ENCODE data around the gene DYSF.

The DYSF gene

DNA sequence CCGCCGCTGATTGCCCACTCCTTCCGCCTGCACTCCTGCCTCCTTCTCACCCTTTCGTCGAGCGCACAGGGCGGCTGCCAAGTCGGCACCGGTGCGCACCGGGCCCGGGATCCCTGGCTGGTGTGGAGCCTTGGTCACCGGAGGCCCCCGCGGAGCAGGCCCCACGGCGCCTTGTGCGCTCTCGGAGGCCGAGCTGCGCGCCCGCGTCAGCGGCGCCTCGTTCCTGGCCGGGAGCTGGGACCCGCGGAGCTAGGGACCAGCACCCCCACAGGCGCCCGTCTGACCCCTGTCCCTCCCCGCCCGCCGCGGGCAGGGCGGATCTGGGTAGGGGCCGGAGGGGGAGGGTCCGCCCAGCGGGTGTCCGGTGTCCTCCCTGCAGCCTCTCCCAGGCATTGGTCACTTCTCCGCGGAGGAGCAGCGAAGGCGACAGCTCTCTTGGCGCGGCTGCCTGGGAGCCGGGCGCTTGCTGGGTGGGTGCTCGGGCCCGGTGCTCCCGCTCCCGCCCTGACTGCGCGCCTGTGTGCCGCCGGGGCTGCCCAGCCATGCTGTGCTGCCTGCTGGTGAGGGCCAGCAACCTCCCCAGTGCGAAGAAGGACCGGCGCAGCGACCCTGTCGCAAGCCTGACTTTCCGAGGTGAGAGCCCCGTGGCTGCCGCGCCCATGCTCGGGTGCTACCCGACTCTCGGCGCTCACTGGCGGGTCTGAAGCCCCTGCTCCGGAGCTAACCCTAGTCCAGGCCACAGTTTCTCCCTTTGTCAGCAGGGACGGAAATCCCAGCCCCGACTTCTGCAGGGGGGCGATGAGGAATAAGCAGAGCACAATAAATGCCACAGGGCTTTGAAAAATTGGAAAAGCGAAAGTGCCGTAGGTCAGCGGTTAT is 13.2 kb downstream of the DYSF start:
- in situ Hi-C loops (cut with HindIII; ENCODE audit: low pct_ligation_motif_present, low pct_unique_long_range_greater_than_20kb, low sequenced_read_pairs) = no loop called here
- DNase-seq = peak; percentile 55

DNA sequence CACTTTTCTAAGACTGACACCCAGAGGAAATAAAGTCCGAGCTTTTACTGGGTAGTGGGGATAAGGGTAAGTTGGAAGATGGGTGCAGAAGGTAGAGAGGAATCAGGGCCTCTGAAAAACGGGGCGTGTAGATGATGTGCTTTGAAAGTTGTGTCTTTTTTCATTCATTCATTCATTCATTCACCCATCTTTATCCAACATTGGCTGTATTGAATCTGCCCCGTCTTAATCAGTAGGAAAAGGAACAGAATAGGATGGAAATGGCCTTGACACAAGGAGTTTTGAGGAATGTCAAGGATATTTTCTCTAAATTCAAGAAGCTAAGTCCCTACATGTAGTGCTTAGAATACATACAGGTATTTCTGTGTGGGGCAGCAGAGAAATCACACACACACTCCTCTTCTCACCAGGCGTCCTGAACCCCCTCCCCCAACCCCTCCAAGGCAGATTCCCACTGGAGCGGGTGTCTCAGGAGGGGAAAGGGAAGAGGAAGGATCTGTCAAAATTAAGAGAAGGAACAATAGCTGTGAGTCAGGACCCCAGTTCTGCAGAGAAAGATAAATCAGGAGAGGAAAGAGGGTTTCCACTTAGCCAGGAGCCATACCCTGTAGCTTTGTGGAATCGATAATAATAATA is 13.9 kb downstream of the DYSF start:
- in situ Hi-C loops (cut with HindIII; ENCODE audit: low pct_ligation_motif_present, low pct_unique_long_range_greater_than_20kb, low sequenced_read_pairs) = no loop called here
- no peak for DNase-seq

DNA sequence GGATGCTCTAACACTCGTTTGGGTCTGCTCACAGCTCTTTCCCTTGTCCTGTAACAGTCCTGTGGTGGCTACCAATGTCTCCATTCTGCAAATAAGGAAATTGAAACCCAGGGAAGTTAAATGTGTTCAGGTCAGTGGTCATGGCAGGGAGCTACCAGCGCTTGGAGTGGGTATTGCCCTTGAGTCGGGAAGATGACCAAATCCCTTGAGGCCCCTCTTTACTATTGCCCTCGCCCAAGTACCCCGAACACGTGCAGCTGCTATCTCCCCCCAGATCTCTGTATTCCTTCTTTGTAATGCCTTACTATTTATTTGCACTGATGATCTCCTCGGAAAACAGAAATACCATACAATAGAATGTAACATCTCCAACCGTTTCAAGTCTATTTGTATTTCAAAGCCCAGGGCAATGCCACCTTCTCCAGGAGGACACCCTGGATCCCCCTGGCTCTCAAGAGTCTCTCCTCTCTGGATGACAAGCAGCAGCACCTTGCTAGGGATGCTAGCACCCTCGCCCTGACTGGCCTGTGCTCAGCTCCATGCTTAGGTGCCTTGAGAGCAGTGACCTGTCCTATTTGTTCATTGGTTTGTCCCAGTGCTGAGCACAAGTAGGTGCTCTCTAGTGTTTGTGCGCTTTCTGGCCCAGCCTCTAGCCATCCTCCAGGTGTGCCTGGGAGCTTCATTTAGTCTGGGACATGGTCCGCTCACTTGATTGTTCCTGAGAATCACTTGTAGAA is 15.1 kb downstream of the DYSF start:
- DNase-seq = no peak
- in situ Hi-C loops (cut with HindIII; ENCODE audit: low pct_ligation_motif_present, low pct_unique_long_range_greater_than_20kb, low sequenced_read_pairs) = no loop called here

DNA sequence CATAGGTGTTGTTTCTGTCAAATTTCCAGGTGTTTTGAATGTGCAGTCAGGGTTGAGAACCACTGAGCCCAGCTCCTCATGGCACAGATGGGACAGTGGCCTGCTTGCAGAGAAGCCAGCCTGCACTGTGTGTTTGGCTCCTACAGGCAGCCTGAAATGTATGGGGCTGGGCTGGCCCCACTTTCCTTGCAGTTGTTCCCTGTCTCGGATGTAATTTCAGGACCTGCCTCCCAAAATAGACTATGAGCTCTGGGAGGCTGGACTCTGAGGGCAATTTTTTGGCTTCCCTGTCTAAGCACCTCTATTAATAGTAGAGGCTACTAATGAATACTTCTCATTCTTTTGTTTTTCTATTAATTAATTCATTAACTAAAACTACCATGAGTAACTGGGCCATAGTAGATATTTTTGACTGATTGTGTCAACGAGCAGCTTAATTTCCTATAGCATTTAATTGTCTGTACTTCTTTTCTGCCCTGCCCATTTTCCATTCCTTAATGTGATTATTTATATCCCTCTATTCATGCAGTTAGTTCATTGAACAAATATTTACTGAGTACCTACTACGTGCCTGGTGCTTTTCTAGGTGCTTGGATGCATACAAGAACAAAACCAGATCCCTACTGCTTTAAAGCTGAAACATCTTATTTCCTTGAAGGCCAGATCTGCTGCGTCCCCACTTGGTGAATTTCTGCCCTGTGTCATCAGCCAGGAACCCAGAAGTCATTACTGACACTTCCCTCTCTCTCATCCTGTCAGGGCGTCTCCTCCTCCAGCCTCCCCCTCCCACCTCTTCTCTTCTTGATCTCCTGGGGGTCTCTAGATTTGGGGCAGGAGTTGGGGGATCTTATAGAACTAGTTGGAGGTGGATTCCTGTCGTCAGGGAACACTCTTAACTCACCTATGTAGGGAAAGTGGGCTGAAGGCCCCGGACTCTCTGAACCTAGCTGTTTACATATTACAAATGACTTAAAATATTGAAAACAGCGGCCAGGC is 16.3 kb downstream of the DYSF start:
- peak; percentile 21 for DNase-seq
- in situ Hi-C loops (cut with HindIII; ENCODE audit: low pct_ligation_motif_present, low pct_unique_long_range_greater_than_20kb, low sequenced_read_pairs) = no loop called here

DNA sequence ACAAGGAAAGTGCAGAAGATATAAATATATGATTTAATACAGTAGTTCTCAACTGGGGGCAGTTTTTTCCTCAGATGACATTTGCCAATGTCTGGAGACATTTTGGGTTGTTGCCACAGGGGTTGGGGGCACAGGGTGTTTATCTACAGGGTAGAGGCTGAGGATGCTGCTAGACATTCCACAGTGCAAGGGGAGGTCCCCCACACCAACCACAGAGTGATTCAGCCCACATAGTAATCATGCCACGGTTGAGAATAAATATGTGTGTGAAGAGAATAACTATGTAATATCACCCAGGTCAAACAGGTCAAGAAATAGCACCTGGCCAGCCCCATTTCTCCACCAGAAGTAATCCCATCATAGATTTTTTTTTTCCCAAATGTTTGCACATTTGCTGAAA is 17.9 kb downstream of the DYSF start:
- peak; percentile 89 for DNase-seq
- in situ Hi-C loops (cut with HindIII; ENCODE audit: low pct_ligation_motif_present, low pct_unique_long_range_greater_than_20kb, low sequenced_read_pairs) = no loop called here

DNA sequence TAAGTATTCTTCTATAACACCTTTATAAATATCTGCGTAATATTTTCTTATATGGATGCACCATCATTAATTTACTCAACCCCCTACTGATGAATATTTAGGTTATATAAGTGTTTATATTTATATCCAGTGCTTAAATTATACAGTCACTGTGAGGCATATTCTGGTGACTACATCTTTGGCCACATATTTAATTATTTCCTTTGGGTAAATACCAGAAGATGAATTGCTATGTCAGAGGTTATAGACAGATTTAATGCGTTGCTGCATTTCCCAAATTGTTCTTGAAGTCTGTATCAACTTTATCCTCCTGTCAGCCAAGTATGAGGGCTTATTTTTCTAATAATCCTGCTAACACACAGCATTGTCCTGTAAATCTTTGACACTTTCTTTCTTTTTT is 18.7 kb downstream of the DYSF start:
- DNase-seq = no peak
- in situ Hi-C loops (cut with HindIII; ENCODE audit: low pct_ligation_motif_present, low pct_unique_long_range_greater_than_20kb, low sequenced_read_pairs) = no loop called here

DNA sequence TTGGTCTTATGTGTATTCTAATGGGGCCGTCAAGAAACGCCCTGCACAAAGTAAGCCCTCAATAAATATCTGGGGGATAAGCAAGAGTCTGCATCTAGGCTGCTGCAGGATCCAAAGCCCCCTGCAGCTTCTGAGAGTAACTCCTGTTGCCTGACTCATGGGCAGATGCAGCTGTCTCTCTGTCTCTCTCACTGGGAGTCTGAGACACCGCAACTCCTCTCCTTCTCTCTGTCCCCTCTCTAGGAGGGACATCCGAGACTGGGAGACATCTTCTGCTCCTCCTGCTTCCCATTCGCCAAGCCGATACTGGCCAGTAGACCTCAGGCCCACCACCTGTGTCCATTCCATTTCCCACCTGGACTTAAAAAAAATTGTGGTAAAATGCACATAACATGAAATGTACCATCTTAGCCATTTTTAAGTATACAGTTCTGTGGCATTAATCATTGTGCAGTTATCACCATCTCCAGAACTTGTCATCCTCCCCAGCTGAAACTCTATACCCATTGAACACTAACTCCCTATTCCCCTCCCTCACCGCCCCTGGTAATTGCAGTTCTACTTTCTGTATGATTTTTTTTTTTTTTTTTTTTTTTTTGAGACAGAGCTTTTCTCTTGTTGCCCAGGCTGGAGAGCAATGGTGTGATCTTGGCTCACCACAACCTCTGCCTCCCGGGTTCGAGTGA is 20.1 kb downstream of the DYSF start:
- DNase-seq = no peak
- in situ Hi-C loops (cut with HindIII; ENCODE audit: low pct_ligation_motif_present, low pct_unique_long_range_greater_than_20kb, low sequenced_read_pairs) = no loop called here

DNA sequence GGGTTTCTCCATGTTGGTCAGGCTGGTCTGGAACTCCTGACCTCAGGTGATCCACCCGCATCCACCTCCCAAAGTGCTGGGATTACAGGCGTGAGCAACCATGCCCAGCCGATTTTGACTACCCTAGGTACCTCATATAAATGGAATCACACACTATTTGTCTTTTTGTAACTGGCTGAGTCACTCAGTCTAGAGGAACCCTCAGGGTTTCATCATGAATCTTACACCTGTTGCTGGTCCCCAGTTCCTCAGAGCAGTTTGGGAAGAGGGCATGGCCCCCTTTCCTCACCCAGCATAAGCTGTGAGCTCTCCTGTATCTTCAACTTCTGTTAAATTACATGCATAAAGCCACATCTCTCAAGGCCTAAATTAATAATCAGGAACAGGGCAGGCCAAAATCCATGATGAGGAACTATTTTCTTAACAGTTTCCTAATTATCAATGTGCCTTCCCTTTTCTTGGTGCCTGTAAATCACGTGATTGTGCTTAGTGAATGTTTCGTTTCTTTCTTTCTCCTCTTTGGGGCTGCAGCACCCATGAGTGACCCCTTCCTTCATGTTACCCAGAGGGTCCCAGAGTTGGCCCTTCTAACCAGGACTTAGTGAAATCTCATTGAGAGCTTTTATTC is 20.9 kb downstream of the DYSF start:
- in situ Hi-C loops (cut with HindIII; ENCODE audit: low pct_ligation_motif_present, low pct_unique_long_range_greater_than_20kb, low sequenced_read_pairs) = no loop called here
- no peak for DNase-seq

DNA sequence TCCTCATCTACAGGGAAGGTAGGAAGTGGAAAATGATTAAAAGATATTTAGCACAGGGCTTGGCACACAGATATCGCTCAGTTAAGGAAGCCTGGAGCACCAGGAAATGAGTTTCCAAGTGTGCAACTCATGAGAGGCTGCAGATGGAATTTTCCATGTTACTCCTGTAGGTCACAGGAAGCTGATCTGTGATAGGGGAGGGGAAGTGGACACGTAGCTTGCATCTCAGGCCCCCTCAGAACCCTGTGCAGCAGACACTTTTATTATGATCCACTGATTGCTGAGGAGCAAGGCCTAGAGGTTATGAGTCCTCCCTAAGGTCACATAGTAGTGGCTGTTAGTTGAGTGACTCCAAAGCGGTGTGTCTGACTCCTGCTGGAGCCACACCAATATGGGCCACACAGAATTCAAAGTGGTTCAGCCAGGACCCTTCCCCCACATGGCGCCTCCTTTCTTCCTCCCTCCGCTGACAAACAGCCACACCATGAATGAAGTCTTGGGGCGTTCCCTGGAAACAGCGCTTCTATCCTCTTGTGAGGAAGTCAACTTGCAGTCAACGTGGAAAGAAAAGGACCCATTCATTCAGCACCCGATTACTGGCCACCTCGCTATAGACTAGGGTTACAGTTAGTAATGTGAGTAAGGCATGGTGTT is 21.5 kb downstream of the DYSF start:
- DNase-seq = no peak
- in situ Hi-C loops (cut with HindIII; ENCODE audit: low pct_ligation_motif_present, low pct_unique_long_range_greater_than_20kb, low sequenced_read_pairs) = no loop called here

DNA sequence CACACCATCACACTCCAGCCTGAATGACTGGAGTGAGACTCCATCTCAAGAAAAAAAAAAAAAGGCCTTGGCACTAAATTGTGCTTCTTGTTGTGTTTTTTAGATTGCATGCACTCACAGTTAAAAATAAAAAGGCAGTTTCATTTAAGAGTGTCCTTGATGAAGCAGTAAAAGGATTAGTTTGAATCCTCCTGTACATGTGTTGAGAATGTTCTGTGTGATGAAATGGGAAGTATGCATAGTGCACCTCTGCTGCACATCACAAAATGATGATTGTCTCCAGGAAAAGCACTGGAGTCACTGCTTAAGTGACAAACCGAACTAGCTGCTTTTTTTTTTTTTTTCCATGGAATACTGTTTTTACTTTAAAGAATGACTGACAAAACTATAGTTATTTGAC is 23.1 kb downstream of the DYSF start:
- in situ Hi-C loops (cut with HindIII; ENCODE audit: low pct_ligation_motif_present, low pct_unique_long_range_greater_than_20kb, low sequenced_read_pairs) = no loop called here
- DNase-seq = no peak

DNA sequence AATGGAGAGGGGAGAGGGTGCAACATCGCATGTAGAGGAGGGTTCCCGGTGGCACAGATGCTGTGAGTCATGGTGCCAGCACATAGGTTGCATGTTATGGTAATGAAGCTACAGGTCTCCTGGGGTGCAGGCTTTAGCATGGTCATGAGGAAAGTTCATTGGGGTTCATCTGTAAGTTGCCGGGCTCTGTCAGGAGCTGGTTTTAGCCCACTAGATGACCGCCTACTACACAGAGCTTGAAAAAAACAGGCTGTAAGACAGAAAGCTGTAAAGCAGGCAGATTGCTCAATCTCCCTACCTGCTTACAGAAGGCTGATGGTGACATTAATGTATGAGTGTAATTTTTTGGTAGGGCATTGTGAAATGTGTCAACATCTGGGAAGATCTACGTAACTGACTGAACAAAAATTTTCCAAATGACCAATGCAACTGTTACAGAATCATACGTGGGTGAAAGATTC is 23.9 kb downstream of the DYSF start:
- in situ Hi-C loops (cut with HindIII; ENCODE audit: low pct_ligation_motif_present, low pct_unique_long_range_greater_than_20kb, low sequenced_read_pairs) = no loop called here
- no peak for DNase-seq

DNA sequence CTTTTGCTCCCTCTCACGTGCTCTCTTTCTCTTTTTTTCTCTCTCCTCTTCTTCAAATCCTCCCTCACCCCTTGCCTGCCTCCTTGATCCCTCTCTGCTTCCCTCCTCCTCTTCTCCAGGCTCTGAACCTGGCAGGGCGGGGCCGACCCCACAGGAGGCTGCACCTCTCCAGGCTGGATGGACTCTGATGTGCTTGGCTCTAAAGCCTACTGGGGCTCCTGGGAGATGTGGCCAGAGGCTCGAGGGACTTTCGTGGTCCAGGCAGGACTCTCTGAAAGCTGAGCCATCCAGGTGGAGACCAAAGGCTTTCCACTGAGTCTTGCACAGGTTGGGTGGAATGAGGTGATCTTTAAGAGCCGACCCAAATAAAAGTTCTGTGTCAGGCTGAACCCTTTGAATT is 25.4 kb downstream of the DYSF start:
- in situ Hi-C loops (cut with HindIII; ENCODE audit: low pct_ligation_motif_present, low pct_unique_long_range_greater_than_20kb, low sequenced_read_pairs) = no loop called here
- DNase-seq = no peak

DNA sequence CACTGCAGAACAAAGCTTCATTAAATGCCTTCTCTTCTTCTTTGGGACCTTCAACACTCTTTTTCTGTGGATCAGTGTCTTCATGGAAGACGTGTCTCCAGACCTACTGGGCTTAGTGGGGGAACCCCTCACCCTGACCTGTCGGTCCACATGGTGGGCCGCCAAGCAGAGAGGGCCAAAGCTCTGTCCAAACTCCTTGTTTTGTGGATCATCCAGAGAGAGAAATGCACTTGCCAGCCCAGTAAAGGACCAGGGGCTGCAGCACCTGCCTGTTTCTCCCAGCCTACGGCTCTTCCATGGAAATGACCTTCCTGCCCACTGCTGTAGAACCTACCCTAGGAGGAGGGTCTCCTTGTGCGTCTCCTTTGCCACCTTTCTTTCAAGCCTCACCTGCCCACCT is 25.9 kb downstream of the DYSF start:
- DNase-seq = no peak
- in situ Hi-C loops (cut with HindIII; ENCODE audit: low pct_ligation_motif_present, low pct_unique_long_range_greater_than_20kb, low sequenced_read_pairs) = no loop called here

DNA sequence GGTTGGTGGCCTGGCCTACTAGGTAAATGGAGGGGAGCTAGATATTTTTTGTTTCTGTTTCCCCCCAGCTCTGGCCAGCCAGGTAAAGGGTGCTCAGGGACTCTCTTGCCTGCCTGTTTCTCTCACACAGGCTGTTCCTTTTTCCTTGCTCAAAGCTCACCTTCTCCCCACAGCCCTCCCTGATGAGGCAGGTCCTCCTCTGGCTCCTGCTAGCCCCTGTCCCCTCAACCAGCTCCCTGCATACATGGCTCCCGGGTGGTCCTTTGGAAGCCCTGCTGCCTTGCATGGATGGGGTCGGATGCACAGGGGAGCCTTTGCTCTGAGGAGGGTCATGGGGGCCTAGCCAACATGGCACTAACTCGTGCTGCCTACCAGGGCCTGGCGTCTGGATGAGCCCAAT is 27.8 kb downstream of the DYSF start:
- no peak for DNase-seq

DNA sequence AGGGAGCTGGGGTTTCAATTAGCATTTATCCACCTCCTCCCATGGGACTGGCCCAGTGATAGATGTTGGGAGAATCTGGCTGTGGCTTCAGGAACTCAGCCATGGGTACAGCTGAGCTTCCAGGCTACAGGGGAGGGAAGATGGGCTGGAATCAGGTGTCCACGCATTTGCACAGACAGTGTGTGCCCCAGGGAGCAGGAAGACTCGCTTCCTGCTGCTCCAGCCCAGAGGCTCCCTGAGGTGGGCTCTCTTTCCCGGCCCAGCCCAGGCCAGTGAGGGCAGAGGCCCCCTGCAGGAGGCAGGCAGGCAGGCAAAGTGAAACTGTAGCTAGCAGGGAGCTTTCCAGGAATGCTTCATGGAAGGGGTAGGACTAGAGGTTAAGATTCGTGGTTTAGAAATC is 28.7 kb downstream of the DYSF start:
- in situ Hi-C loops (cut with HindIII; ENCODE audit: low pct_ligation_motif_present, low pct_unique_long_range_greater_than_20kb, low sequenced_read_pairs) = no loop called here
- DNase-seq = no peak

More for the DNA sequence above, 27.8 kb downstream of the DYSF start:
- in situ Hi-C loops (cut with HindIII; ENCODE audit: low pct_ligation_motif_present, low pct_unique_long_range_greater_than_20kb, low sequenced_read_pairs) = no loop called here

DNA sequence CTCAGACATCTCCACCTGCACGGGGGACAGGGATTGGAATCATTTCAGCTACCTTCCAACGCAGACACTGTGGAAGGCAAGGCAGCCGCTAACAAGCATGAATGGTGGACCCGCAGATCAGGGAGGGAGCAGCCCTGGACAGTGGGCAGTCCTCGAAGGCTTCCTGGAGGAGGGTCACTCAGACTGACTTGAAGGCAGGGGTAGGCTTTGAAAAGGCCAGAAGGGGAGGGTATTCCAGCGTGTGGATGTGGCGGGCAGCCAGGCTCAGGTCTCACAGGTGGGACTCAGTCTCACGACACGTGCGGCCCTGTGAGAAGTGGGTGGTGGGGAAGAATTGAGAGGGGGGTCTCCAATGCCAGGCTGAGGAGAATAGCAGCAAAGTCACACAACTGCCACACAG is 29.9 kb downstream of the DYSF start:
- in situ Hi-C loops (cut with HindIII; ENCODE audit: low pct_ligation_motif_present, low pct_unique_long_range_greater_than_20kb, low sequenced_read_pairs) = no loop called here
- no peak for DNase-seq

DNA sequence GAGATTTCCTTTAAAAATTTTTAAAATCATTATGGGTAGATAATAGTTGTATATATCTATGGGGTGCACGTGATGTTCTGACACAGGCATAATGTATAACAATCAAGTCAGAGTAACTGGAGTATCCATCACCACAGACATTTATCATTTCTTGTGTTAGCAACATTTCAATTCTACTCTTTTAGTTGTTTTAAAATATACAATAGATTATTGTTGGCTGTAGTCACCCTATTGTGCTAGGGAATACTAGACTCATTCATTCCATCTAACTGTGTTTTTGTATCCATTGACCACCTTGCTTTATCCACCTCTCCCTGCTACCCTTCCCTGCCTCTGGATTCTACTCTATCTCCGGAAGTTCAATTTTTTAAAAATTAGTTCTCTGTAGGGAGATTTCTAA is 31.0 kb downstream of the DYSF start:
- in situ Hi-C loops (cut with HindIII; ENCODE audit: low pct_ligation_motif_present, low pct_unique_long_range_greater_than_20kb, low sequenced_read_pairs) = no loop called here
- no peak for DNase-seq
